Fibroblast of skin of right quadriceps (primary cell): ENCODE data around the gene NKIRAS2.
A peak's percentile ranks its signal among the peaks of the same experiment; 100 is the strongest.
"Not testable (repeated sequence)": the region's sequence is repeated elsewhere in the genome, so short reads cannot be mapped to it uniquely, and the experiment has no call there.

Source experiments
- DNase-seq: peaks from one replicate; pipeline ENCODE4 v3.0.0-alpha.2; 2013

NKIRAS2 gene

GRCh38 chr17:42000413-42001133 is 19.3 kb upstream of the NKIRAS2 start:
- no peak for DNase-seq

GRCh38 chr17:42001729-42002128 is 18.2 kb upstream of the NKIRAS2 start:
- DNase-seq = no peak

GRCh38 chr17:42002175-42002791 is 17.6 kb upstream of the NKIRAS2 start:
- DNase-seq = no peak

GRCh38 chr17:42002792-42003301 is 17.0 kb upstream of the NKIRAS2 start:
- DNase-seq = no peak

- DNase-seq = peak; percentile 64
These were observed 14.7 kb upstream of the NKIRAS2 start for GRCh38 chr17:42005166-42005565.

DNA sequence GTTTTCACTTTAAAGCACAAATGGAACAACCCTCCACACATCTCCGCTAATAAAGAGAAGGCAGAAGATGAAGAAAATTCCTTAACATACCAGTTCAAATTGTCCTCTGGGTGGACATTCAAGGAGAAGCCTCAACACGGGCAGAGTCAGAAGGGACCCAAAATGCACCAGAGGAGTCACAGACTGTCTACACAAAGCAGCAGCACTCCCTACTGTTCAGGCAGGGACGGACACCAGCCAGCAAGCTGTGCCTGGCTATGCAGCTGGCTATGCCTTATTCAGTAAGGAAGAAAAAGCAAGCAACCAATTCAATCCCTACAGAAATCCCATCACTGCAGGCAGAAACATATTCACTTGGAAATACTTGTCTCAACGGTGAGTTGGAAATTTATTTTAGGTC is 10.7 kb upstream of the NKIRAS2 start:
- no peak for DNase-seq

DNA sequence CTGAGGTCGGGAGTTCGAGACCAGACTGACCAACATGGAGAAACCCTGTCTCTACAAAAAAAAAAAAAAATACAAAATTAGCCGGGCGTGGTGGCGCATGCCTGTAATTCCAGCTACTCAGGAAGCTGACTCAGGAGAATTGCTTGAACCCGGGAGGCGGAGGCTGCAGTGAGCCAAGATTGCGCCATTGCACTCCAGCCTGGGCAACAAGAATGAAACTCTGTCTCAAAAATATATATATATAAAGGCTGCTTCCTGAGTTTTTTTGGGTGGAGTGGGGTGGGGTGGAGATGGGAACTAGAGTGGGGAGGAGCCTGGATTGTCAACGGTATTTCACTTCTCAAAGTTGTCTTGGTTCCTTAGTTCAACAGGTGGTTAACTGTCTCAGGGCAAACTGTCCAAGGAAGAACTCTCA is 9.6 kb upstream of the NKIRAS2 start:
- DNase-seq = peak; percentile 51

- no peak for DNase-seq
These were observed 8.9 kb upstream of the NKIRAS2 start for GRCh38 chr17:42010898-42011516.

- DNase-seq = not testable (repeated sequence)
These were observed 7.5 kb upstream of the NKIRAS2 start for GRCh38 chr17:42012363-42012762.

DNA sequence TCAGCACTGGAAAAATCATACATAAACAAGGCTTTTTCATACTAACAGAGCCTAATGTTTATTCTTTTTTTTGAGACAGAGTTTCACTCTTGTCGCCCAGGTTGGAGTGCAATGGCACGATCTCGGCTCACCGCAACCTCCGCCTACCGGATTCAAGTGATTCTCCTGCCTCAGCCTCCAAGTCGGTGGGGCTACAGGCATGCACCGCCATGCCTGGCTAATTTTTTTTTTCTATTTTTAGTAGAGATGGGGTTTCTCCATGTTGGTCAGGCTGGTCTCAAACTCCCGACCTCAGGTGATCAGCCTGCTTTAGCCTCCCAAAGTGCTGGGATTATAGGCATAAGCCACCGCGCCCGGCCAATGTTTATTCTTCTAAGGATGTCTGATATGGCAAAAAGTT is 6.2 kb upstream of the NKIRAS2 start:
- not testable (repeated sequence) for DNase-seq

GRCh38 chr17:42016411-42016831 is 3.5 kb upstream of the NKIRAS2 start:
- no peak for DNase-seq

DNA sequence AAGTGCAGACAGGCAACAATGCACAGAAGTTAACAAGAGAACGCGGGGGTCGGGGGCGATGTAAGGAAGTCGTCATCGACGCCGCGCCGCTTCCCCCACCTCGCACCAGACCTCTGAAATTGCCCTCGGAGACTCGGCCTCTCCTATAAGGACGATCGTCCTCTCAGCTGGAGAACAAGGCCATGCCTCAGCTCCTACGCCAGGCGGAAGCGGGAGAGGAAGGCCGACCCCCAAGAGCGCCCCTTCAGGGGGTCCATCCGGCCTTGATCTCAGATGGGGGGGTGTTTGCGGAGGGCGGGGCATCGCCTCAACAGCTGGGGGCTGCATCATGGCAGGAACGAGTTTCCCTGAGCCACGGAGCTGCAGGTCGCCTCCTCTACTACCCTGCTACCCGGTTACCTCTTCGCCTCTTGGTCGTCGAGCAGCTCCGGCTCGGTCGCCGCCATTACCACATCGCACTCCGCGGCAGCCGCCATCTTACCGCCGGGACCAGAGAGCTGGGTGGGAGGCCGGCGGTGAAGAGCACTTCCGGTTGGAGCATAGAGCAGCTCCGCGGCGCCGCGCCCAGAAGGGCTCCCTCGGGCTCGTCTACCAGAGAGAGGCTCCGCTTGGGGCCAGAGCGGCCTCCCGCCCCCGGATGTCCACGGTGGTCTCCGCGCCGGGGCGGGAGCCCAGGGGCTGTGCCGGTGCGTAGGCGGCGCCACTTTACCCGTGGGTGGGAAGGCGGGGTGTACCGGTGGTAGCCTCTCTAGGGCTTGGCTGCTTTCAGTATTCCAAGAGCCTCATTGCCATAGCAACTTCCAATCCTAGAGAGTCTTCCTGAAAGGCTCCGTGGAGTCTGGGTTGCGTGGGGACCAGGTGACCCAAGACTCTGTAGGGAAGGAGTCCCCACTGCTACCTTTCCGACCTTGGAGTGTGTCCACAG is 2.7 kb upstream of the NKIRAS2 start, which contains the start of gene DNAJC7:
DNAJC7 (minus strand) TSS at position 499 of the 925 bp plus-strand sequence; CDS start at position 476, 23 bp downstream.
- peak; percentile 91 for DNase-seq

GRCh38 chr17:42017866-42018200 is 2.1 kb upstream of the NKIRAS2 start:
- no peak for DNase-seq

DNA sequence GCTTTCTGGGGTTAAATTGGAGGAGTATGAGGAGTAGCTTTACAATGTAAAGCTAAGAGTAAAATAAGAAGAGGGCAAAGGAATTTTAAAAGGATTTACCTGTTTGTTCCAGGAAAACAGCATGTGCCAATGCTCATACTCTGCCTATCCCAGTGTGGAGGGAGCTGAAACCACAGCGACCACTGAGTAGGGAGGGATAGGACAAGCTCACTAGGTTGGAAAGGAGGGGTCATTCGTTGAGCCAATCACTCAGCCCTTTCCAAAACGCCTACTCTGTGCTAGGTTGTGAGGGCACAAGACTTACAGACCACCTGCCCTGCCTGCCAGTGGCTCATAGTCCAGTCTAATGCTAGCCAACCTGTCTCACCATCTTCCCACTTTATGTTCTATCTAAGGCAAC is 1.6 kb upstream of the NKIRAS2 start:
- no peak for DNase-seq

- no peak for DNase-seq
These were observed 902 bp upstream of the NKIRAS2 start for GRCh38 chr17:42018988-42019387.

GRCh38 chr17:42020845-42021244 is 955 bp downstream of the NKIRAS2 start:
- not testable (repeated sequence) for DNase-seq

DNA sequence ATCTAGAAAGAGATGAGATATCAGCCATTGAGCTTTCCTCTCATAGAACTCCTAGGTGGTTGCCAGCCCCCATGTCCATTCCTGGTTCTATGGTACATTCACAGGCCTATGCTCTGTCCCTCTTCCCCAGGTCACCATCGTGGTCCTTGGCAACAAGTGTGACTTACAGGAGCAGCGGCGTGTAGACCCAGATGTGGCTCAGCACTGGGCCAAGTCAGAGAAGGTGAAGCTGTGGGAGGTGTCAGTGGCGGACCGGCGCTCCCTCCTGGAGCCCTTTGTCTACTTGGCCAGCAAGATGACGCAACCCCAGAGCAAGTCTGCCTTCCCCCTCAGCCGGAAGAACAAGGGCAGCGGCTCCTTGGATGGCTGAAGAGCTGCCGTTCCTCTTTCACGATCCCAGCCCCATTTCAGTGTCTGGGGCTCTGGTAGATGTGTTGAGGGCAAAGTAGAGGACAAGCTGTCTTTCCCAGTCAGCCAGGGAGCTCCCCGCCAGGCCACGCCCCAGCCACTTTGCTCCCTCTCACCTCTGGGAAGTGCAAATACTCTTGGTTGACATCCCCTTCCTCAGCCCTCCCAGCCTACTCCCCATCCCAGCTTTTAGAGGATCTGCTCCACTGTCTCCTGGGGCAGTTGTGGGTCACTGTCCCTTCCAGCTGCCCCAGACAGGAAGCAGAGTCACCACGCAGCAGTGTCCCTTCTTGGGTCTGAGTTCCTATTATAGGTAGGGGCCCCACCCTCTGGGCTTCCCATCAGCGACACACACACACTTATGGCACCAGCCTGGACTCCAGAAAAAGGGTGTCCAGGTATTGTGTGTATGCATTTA is 3.8 kb downstream of the NKIRAS2 start:
- DNase-seq = no peak

DNA sequence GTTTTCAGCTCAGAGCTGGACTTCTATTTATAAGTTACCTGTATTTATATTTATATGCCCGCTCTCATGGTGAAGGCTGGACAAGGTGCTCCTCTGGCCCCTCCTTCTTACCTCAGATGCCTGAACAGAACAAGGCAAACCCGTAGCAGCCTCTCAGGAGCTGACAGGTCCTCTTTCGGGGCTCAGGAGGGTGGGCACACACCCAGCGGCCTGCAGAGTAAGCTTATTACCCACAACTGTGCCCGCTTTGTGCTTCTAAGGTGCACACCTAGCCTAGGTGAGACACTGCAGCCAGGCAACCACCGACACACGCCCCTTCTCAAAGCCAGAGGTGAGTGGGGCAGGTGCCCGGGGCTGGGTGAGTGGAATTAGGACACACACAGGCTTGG is 5.3 kb downstream of the NKIRAS2 start:
- DNase-seq = no peak

DNA sequence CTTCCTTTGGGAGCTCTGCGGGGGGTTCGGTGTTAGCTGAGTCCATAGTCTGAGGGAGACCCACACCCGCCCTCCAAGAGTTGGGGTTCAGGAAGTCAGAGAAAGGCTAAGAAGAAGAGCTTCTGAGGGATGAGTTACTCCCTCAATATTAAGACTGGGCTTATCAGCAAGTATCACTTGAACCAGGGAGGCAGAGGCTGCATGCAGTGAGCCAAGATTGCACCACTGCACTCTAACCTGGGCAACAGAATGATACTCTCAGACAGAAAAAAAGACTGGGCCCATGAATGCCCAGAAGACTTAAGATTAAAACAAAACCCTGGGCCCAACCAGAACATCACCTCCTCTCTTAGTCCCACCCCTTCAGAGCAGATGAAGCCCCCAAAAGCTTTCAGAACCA is 6.0 kb downstream of the NKIRAS2 start:
- DNase-seq = no peak

DNA sequence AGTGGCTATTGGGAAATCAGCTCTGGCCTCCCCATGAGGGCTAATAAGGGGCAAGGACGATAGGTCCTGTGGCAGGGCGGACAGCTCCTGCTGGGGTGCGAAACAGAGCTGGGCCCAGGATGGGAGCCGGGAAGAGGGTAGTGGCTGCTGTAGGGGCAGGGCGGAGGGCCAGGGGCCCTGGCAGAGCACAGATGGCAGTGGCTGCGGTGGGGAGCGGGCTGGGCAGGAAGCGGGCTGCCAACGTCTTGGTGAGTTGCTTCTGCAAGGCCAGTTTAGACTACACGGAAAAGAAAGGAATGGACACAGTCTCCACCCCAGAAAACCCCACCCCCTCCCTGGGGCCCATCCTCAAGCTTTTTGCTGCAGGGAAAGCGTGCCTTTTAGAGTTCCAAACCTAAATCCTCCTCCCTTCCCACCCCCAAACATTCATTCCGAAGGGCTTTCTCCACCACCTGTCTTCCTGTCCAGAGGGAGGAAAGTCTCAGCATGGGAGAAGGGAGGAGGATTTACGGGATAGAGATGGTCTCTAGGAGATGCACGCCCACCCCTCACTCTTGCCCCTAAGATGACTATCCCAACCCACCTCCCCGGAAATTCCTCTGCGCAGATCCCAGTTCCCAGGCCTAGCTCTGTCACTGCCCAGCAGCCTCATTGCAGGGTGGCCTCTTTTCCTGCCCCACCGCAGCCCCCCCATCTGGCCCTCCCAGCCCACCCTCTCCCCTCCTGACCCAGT is 7.1 kb downstream of the NKIRAS2 start:
- no peak for DNase-seq

GRCh38 chr17:42027590-42027889 is 7.7 kb downstream of the NKIRAS2 start:
- no peak for DNase-seq
